ENCODE data around the gene SMG7.

Gene SMG7

GRCh38 chr1:183568176-183569021 is 96.1 kb downstream of the SMG7 start:
- FAIRE-seq = no peak

GRCh38 chr1:183569141-183569540 is 96.8 kb downstream of the SMG7 start:
- FAIRE-seq = no peak

- FAIRE-seq = no peak
These were observed 97.5 kb downstream of the SMG7 start for GRCh38 chr1:183569801-183570200.

GRCh38 chr1:183570451-183570850 is 98.2 kb downstream of the SMG7 start:
- FAIRE-seq = no peak

GRCh38 chr1:183571678-183572268 is 99.5 kb downstream of the SMG7 start:
- no peak for FAIRE-seq

GRCh38 chr1:183572721-183573120 is 100.4 kb downstream of the SMG7 start:
- no peak for FAIRE-seq

GRCh38 chr1:183575606-183576005 is 103.3 kb downstream of the SMG7 start:
- FAIRE-seq = no peak

- FAIRE-seq = no peak
These were observed 104.2 kb downstream of the SMG7 start for GRCh38 chr1:183576537-183576936.

- FAIRE-seq = no peak
These were observed 105.7 kb downstream of the SMG7 start for GRCh38 chr1:183577897-183578465.

GRCh38 chr1:183578856-183579255 is 106.6 kb downstream of the SMG7 start:
- FAIRE-seq = no peak

GRCh38 chr1:183580281-183580682 is 108.0 kb downstream of the SMG7 start:
- no peak for FAIRE-seq

GRCh38 chr1:183582021-183582713 is 109.9 kb downstream of the SMG7 start:
- no peak for FAIRE-seq

- FAIRE-seq = no peak
These were observed 111.2 kb downstream of the SMG7 start for GRCh38 chr1:183583466-183583865.

- no peak for FAIRE-seq
These were observed 111.8 kb downstream of the SMG7 start for GRCh38 chr1:183584147-183584546.

- FAIRE-seq = no peak
These were observed 112.7 kb downstream of the SMG7 start for GRCh38 chr1:183585038-183585437.

GRCh38 chr1:183586455-183586854 is 114.2 kb downstream of the SMG7 start:
- FAIRE-seq = no peak

GRCh38 chr1:183586926-183587325 is 114.6 kb downstream of the SMG7 start:
- no peak for FAIRE-seq

GRCh38 chr1:183588827-183589226 is 116.5 kb downstream of the SMG7 start:
- FAIRE-seq = no peak

GRCh38 chr1:183589384-183589783 is 117.1 kb downstream of the SMG7 start:
- no peak for FAIRE-seq

GRCh38 chr1:183589874-183590243 is 117.6 kb downstream of the SMG7 start:
- FAIRE-seq = no peak

GRCh38 chr1:183590244-183591191 is 118.2 kb downstream of the SMG7 start, which contains the start of gene NCF2:
TSS of gene NCF2 (minus strand) at chr1:183590459. CDS start at chr1:183590329, 130 bp downstream.
- FAIRE-seq = no peak

GRCh38 chr1:183592733-183593132 is 120.4 kb downstream of the SMG7 start:
- no peak for FAIRE-seq
